GM12864 (cell line): Measurements from ENCODE around the gene KATNAL1.

ENCODE experiments used
- DNase-seq: peaks from one replicate; pipeline ENCODE4 v3.0.0-alpha.2; 2011; ENCODE audit warnings: low read depth
- H3K4me3 ChIP-seq: 2 replicates; pipeline ENCODE4 v1.5.1; 2011; ENCODE audit warnings: mild to moderate bottlenecking, low read depth, low read length, control low read depth
- TF ChIP-seq, protein P1 (sequence below): IDR thresholded peaks from 2 replicates; pipeline ENCODE4 v1.5.1; 2011; ENCODE audit warnings: low read depth, mild to moderate bottlenecking, moderate library complexity, low read length, control low read depth, inconsistent platforms; ENCODE audit errors: missing control alignments

The KATNAL1 gene

DNA sequence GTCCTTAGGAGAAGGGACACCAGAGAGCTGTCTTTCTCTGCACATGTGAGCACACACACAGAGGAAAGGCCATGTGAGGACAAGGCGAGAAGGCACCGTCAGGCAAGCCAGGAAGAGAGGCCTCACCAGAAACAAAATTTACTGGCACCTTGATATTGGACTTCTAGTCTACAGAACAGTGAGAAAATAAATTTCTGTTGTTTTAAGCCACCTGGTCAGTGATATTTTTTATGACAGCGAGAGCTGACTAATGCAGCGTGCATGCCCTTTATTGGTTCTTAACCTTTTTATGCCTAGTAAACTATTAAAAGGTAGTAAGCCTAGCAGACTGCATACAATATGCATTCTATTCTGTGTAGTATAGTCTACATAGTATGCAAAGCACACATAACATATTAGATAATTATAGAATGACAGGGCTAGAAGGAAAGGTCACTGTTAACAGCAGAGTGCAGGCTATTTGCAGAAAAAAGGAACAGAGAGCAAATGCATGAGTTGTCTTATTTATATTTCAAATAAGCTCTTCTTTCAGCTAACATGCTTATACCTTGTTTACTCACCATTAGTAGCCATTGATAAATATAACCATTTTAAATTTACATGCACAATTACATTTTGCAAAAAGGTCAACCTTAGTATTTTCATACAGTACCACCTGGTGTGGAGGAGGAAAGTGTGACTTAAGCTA is 25.2 kb upstream of the KATNAL1 start:
- H3K4me3 ChIP-seq = no peak overlapping the region
- TF ChIP-seq, protein P1, sequence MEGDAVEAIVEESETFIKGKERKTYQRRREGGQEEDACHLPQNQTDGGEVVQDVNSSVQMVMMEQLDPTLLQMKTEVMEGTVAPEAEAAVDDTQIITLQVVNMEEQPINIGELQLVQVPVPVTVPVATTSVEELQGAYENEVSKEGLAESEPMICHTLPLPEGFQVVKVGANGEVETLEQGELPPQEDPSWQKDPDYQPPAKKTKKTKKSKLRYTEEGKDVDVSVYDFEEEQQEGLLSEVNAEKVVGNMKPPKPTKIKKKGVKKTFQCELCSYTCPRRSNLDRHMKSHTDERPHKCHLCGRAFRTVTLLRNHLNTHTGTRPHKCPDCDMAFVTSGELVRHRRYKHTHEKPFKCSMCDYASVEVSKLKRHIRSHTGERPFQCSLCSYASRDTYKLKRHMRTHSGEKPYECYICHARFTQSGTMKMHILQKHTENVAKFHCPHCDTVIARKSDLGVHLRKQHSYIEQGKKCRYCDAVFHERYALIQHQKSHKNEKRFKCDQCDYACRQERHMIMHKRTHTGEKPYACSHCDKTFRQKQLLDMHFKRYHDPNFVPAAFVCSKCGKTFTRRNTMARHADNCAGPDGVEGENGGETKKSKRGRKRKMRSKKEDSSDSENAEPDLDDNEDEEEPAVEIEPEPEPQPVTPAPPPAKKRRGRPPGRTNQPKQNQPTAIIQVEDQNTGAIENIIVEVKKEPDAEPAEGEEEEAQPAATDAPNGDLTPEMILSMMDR = no peak
- DNase-seq = no peak

DNA sequence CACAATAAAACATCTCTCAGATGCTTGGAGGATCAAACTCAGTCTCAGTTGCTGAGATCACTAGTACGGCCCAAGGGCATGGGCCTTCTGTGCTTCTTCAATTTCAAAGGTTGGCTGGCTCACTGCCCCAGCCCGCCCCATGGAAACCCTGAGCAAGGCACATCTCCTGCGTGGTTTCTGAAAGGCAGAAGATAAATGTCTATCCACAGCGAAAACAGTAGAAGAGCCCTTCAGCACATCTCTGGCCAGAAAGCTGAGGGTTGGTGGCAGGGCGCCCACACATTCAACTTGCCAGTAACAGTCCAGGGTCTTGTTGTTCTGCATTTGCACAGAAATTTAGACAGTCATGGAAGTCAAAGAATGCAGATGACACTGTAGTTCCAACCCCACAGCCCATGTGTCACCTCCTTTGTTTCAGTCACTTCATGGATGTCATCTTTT is 24.0 kb upstream of the KATNAL1 start:
- DNase-seq = no peak

DNA sequence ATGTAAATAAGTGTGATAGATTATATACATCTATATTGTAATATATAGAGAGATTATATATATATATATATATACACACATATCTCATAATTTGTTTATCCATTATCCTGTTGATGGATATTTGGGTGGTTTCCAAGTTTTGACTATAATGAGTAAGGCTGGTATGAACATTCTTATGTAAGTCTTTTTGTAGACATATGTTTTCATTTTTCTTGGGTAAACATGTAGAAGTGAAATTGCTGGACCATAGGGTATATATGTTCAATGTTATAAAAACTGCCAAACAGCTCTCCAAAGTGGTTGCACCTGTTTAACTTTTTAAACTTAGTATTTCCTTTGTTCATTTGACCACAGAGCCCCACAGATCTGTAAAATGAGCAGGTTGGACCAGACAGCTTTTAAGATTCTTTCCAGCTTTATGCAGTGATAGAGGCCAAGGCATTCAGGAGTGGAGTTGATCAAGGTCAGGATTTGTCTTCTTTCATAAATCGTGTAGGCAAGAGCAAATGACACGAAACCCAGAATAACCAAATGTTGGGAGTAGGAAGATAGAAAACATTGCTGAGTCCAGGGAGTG is 21.7 kb upstream of the KATNAL1 start:
- H3K4me3 ChIP-seq = no peak overlapping the region
- DNase-seq = no peak
- TF ChIP-seq, protein P1 = no peak

More for the DNA sequence above, 24.0 kb upstream of the KATNAL1 start:
- H3K4me3 ChIP-seq = no peak overlapping the region
- TF ChIP-seq, protein P1 = no peak

DNA sequence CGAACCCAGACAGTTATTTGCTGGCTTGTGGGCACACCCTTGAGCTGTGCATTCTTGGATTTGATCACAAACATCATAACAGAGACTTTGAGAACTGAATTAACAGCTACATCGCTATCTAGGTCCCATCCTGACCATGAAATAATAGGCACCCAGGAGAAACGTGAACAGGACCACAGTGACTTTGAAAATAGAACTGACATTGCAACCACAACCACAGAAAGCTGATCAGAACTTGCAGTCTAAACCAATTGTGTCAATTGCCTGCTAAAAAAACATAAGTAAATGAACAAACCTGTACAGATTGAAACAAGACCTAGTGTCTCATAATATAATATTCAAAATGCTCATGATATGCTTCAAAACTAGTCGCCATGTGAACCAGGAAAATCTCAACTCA is 18.3 kb upstream of the KATNAL1 start:
- DNase-seq = no peak
- no peak overlapping the region for H3K4me3 ChIP-seq
- TF ChIP-seq, protein P1 = no peak

DNA sequence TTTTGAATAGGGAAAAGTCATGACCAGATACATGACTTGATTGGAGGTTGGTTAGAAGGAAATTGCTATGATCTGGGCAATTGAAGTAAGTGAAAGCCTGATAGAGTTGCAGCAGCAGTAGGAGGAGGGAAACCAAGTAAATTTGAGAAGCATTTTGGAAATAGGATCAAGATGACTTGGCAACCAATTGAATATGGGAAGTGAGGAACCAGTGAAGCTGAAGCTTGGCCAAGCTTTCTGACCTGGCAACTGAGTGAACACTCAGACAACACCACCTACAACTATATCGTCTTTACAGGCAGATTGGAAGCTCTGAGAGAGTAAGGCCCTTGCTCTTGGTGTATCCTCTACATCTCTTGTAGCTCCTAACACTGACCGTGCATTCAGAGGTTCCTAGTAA is 16.2 kb upstream of the KATNAL1 start:
- TF ChIP-seq, protein P1 = no peak
- H3K4me3 ChIP-seq = no peak overlapping the region
- no peak for DNase-seq

DNA sequence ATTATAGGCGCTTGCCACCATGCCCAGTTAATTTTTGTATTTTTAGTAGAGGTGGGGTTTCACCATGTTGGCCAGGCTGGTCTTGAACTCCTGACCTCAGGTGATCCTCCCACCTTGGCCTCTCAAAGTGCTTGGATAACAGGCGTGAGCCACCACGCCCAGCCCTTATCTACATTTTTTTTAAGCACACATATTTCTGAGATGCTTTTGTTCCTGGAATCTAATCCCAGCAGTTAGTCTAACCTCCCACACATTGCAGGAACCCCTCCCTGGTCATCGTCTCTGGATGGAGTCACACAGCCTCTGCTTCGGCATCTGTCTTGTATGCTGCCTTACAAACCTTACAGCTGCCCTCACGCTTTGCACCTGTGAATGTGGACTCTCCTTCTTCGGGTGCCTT is 15.1 kb upstream of the KATNAL1 start:
- H3K4me3 ChIP-seq = no peak overlapping the region
- TF ChIP-seq, protein P1 = no peak

DNA sequence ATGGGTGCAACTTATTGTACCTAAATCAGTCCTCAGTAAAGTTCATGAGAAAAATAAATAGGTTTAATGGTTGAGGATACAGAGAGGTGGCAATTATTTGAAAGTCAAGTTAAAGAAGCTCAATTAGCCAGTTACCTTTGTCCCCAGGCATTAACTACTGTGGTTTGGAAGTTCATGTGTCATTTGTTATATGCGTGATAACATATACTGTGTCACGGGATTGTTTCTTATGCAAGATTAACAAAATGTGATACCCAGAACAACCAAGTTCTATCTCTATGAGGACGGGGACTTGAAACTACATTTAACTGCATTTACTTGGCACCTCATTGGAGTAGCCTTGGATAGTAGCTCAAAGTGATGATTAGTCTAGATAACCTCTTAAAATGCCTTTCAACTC is 13.9 kb upstream of the KATNAL1 start:
- DNase-seq = no peak
- TF ChIP-seq, protein P1 = no peak
- H3K4me3 ChIP-seq = no peak overlapping the region

More for the DNA sequence above, 15.1 kb upstream of the KATNAL1 start:
- no peak for DNase-seq
